HG03342 (cell line): ENCODE data around the gene GRK4.

Source experiments
- ATAC-seq: cut with Tn5 transposase; IDR thresholded peaks from one replicate; pipeline ENCODE4 v1.9.1; 2021; ENCODE audit warnings: mild to moderate bottlenecking, moderate library complexity; ENCODE audit not compliant: unreplicated experiment

Gene GRK4

DNA sequence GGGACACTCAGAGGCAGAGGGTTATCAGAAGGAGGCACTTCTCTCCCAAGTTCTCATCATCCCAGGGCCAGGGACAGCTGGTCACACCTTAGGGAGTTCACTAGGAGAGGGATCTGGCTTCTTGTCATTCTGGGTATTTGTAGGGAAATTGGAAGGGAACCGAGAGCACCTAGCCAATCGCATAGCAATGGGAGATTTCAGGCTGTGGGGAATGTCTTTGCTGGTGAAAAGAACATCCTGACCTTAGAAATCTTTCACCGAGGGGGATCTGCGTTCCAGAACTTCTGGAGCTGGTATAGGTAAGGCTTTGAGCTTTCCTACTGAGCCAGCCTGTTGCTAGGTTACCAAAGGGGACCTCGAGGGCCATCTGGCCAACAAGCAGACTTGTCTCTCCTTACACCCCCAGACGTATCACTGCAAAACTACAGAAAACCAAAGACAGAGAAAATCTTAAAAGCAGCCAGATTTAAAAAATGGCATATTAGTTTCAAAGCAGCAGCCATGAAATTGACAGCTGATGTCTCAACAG is 104.2 kb downstream of the GRK4 start:
- no peak for ATAC-seq

DNA sequence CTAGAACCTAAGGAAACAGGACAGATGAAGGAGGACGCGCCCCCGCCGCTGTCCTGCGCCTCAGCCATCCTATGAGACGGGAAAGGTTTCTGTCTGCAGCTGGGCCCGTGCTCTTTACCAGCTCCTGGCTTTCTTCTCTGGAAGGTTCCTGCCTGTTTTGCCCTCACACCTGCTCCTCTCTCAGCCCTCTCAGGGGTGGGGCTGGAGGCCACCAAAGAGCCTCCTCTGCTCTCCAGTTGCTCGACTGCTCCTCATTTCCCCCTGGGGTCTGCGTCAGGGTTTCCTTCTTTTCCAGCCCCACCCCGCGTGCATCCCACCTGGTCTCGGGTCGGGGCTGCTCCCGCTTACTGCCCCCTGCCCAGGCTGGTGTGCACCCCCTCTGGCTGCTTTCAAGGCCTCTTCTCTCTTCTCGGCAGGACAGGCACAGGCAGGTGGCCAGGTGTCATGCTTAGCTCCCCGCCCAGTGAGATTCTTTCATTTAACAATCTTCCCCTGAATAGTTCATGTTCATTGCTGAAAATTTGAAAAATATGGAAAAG is 106.4 kb downstream of the GRK4 start:
- no peak for ATAC-seq

DNA sequence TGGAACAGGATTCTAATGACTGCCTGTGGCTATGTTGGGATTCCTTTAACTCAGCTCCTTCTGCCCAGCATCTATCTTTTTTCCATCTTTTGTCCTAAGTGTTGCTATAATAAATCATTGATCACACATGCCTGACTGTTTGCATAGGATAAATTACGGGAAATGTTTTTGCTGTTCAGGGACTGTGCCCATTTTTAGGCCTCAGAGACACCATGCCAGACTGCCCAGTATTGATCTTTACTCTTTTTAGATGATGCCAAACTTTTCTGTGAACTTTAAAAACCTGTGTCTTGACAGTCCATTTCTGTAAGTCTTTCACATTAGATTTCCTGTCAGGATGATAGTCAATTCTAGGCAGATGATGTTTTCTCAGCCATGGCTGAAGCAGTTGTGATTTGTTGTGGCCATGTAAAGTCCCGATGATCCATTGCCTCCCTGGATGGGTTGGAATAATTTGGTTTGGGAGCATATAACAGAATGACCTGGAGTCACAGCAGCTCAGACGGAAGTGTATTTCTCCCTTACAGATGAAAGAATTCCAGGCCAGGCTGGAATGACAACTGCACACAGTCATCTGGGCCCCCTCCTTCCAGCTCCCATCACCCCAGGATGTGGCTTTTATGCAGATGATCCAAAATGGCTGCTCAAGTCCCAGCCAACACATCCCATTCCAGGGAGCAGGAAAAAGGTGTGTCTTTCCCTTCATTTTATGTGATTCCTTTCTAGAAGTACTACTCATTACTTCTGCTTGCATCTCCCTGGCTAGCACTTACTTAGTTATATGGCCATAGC is 107.5 kb downstream of the GRK4 start:
- no peak for ATAC-seq

DNA sequence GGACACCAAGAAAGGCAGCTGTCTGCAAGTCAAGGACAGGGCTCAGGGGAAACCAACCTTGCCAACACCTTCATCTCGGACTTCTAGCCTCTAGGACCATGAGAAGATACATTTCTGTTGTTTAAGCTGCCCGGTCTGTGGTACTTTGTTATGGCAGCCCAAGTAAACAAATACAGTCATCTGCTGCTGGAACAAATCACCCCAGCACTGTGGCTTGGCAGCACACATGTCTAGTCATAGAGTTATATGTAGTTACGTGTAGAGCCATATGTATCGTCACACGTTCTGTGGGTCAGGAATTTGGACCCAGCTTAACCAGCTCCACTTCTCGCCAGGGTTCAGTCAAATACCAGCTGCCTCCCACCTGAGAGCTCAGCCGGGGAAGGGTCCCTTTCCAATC is 108.4 kb downstream of the GRK4 start:
- no peak for ATAC-seq

DNA sequence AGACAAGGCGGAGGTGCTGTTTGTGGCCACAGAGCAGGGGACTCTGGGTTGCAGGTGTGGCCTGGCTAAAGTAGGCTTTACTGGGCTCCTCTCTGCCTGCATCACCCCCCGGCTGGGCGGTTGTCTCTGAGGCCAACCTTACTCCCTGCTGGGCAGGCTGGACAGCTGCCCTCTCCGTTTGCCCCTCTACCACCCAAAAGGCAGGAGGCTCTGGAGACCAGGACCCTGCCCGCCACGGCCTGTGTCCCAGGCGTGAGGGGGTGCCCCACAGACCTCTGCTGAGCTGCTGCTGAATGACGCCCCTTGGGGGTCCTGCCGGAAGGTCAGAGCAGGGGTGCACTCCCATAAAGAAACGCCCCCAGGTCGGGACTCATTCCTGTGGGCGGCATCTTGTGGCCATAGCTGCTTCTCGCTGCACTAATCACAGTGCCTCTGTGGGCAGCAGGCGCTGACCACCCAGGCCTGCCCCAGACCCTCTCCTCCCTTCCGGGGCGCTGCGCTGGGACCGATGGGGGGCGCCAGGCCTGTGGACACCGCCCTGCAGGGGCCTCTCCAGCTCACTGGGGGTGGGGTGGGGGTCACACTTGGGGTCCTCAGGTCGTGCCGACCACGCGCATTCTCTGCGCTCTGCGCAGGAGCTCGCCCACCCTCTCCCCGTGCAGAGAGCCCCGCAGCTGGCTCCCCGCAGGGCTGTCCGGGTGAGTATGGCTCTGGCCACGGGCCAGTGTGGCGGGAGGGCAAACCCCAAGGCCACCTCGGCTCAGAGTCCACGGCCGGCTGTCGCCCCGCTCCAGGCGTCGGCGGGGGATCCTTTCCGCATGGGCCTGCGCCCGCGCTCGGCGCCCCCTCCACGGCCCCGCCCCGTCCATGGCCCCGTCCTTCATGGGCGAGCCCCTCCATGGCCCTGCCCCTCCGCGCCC is 110.0 kb downstream of the GRK4 start:
- peak; percentile 23 for ATAC-seq

DNA sequence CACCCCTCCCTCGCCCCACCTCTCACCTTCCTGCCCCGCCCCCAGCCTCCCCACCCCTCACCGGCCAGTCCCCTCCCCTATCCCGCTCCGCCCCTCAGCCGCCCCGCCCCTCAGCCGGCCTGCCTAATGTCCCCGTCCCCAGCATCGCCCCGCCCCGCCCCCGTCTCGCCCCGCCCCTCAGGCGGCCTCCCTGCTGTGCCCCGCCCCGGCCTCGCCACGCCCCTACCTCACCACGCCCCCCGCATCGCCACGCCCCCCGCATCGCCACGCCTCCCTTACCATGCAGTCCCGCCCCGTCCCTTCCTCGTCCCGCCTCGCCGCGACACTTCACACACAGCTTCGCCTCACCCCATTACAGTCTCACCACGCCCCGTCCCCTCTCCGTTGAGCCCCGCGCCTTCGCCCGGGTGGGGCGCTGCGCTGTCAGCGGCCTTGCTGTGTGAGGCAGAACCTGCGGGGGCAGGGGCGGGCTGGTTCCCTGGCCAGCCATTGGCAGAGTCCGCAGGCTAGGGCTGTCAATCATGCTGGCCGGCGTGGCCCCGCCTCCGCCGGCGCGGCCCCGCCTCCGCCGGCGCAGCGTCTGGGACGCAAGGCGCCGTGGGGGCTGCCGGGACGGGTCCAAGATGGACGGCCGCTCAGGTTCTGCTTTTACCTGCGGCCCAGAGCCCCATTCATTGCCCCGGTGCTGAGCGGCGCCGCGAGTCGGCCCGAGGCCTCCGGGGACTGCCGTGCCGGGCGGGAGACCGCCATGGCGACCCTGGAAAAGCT is 110.9 kb downstream of the GRK4 start, which contains the start of the genes HTT and HTT-AS:
TSS of gene HTT (plus strand) at position 604 of the 768 bp plus-strand sequence. CDS start at position 749, 145 bp downstream.
TSS of gene HTT-AS (minus strand) at position 461 of the 768 bp plus-strand sequence.
- ATAC-seq: peak; percentile 71

DNA sequence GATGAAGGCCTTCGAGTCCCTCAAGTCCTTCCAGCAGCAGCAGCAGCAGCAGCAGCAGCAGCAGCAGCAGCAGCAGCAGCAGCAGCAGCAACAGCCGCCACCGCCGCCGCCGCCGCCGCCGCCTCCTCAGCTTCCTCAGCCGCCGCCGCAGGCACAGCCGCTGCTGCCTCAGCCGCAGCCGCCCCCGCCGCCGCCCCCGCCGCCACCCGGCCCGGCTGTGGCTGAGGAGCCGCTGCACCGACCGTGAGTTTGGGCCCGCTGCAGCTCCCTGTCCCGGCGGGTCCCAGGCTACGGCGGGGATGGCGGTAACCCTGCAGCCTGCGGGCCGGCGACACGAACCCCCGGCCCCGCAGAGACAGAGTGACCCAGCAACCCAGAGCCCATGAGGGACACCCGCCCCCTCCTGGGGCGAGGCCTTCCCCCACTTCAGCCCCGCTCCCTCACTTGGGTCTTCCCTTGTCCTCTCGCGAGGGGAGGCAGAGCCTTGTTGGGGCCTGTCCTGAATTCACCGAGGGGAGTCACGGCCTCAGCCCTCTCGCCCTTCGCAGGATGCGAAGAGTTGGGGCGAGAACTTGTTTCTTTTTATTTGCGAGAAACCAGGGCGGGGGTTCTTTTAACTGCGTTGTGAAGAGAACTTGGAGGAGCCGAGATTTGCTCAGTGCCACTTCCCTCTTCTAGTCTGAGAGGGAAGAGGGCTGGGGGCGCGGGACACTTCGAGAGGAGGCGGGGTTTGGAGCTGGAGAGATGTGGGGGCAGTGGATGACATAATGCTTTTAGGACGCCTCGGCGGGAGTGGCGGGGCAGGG is 111.7 kb downstream of the GRK4 start:
- ATAC-seq: no peak

DNA sequence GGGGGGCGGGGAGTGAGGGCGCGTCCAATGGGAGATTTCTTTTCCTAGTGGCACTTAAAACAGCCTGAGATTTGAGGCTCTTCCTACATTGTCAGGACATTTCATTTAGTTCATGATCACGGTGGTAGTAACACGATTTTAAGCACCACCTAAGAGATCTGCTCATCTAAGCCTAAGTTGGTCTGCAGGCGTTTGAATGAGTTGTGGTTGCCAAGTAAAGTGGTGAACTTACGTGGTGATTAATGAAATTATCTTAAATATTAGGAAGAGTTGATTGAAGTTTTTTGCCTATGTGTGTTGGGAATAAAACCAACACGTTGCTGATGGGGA is 112.2 kb downstream of the GRK4 start:
- no peak for ATAC-seq

DNA sequence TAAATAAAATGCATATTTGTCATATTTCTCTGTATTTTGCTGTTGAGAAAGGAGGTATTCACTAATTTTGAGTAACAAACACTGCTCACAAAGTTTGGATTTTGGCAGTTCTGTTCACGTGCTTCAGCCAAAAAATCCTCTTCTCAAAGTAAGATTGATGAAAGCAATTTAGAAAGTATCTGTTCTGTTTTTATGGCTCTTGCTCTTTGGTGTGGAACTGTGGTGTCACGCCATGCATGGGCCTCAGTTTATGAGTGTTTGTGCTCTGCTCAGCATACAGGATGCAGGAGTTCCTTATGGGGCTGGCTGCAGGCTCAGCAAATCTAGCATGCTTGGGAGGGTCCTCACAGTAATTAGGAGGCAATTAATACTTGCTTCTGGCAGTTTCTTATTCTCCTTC is 114.4 kb downstream of the GRK4 start:
- peak; percentile 25 for ATAC-seq

DNA sequence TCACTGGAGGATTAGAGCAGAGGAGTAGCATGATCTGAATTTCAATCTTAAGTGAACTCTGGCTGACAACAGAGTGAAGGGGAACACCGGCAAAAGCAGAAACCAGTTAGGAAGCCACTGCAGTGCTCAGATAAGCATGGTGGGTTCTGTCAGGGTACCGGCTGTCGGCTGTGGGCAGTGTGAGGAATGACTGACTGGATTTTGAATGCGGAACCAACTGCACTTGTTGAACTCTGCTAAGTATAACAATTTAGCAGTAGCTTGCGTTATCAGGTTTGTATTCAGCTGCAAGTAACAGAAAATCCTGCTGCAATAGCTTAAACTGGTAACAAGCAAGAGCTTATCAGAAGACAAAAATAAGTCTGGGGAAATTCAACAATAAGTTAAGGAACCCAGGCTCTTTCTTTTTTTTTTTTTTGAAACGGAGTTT is 116.3 kb downstream of the GRK4 start:
- ATAC-seq: no peak

DNA sequence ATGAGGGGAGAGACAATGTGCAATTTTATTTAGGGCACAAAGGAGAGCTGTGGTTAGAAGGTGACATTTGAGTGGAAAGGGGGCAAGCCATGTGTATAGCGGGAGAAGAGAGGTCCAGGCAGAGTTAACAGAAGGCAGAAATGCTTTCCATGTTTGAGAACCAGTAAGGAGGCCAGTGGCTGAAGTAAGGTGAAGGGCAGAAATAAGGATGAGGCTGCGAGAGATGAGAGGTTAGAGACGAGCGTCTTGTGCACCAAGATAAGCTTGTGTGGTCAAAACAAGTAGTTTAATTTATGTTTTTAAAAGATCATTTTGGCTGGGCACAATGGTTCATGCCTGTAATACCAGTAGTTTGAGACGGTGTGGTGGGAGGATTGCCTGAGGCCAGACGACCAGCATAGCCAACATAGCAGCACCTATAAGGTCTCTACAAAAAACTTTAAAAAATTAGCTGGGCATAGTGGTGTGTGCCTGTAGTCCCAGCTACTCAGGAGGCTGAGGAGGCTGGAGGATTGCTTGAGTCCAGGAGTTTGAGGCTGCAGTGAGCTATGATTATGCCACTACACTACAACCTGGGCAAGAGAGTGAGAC is 119.6 kb downstream of the GRK4 start:
- ATAC-seq: no peak

DNA sequence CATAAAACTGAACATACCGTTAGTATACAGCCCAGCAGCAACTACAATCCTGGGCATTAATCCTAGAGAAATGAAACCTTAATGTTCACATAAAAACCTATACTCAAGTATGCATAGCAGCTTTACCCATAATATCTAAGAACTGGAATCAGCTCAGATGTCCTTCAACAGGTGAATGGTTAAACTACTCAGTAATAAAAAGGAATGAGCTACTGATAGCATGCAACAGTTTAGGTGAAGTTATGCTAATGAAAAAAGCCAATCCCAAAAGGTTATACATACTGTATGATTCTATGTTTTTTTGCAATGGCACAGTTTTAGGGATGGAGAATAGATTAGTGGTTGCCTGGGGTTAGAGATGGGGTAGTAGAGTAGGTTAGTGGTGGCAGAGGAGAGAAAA is 120.4 kb downstream of the GRK4 start:
- ATAC-seq: no peak

DNA sequence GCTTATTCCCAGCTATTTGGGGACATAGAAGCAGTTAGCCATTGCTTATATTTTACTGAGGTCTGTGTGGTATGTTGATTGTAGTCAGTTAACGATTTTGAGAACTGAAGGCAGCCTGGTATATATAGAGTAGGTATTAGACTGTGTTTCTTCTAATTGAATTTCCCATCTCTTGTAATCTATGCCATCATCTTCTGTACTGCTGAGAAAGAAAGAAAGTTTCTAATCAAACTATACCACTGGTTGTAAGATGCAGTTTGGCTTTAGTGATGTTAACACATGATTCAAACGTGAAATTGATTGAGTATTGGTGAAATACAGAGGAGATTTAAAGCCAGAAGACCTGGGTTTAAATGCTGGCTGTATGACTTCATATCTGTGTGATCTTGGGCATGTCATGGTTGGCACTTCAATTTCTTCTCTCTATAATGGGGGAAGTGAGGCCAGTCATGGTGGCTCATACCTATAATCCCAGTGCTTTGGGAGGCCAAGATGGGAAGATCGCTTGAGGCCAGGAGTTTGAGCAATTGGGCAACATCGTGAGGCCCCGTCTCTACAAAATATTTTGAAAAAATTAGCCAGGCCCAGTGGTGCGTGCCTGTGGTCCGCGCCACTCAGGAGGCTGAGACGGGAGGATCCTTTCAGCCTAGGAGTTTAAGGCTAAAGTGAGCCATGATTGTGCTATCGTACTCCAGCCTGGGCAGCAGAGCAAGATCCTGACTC is 122.7 kb downstream of the GRK4 start:
- no peak for ATAC-seq

DNA sequence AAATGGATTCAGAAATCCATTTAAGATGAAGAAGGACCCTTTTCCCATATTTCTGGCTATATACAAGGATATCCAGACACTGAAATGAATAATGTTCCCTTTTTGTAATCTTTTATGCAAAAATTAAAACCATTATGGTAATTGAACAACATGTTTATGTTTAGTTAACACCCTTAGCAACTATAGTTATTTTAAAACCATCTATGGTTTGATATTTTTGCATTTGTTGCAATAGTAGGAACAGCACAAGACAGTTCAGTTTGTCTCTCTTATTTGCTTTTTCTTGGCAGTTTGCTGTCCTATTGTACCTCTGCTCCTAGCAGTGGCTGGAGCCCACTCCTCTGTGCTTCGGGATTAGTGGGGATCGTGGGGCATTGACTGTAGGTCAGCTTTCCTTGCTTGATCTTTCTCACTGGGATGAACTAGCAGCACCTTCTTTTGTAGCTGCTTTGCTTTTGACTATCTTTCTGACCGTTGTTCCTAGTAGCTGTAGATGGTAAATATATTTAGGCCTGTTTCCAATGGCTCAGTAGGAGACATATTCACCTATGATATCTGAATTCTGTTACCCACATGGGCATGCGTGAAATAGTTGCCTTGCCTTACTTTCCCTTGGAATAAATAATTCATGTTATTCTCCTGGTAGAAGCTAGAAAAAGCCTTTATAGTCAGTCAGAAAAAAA is 123.9 kb downstream of the GRK4 start:
- ATAC-seq: no peak
